GM18907 (cell line): ENCODE measurements around the gene RCN2.
"Not testable (repeated sequence)": the region's sequence is repeated elsewhere in the genome, so short reads cannot be mapped to it uniquely, and the experiment has no call there.

Experiments
- ATAC-seq: cut with Tn5 transposase; IDR thresholded peaks from one replicate; pipeline ENCODE4 v1.9.1; 2021; ENCODE audit warnings: mild to moderate bottlenecking, moderate library complexity; ENCODE audit not compliant: unreplicated experiment

Gene RCN2

GRCh38 chr15:76932135-76932966, 802 bp downstream of the RCN2 start:
- no peak for ATAC-seq

GRCh38 chr15:76935620-76936019, 4.1 kb downstream of the RCN2 start:
- no peak for ATAC-seq

GRCh38 chr15:76936671-76937070, 5.1 kb downstream of the RCN2 start:
- no peak for ATAC-seq

- no peak for ATAC-seq
Measured at GRCh38 chr15:76938752-76939151, 7.2 kb downstream of the RCN2 start.

GRCh38 chr15:76939715-76940114, 8.2 kb downstream of the RCN2 start:
- no peak for ATAC-seq

- ATAC-seq: no peak
Measured at GRCh38 chr15:76941636-76942035, 10.1 kb downstream of the RCN2 start.

- no peak for ATAC-seq
Measured at GRCh38 chr15:76942331-76942730, 10.8 kb downstream of the RCN2 start.

GRCh38 chr15:76945494-76946093, 14.0 kb downstream of the RCN2 start:
- no peak for ATAC-seq

- ATAC-seq: no peak
Measured at GRCh38 chr15:76947454-76947853, 15.9 kb downstream of the RCN2 start.

- ATAC-seq: no peak
Measured at GRCh38 chr15:76951220-76951619, 19.7 kb downstream of the RCN2 start.

- no peak for ATAC-seq
Measured at GRCh38 chr15:76953913-76954312, 22.4 kb downstream of the RCN2 start.

GRCh38 chr15:76954744-76955143, 23.2 kb downstream of the RCN2 start:
- ATAC-seq: no peak

GRCh38 chr15:76961268-76962011, 29.9 kb downstream of the RCN2 start:
- ATAC-seq: no peak

GRCh38 chr15:76962337-76963013, 30.9 kb downstream of the RCN2 start:
- no peak for ATAC-seq

GRCh38 chr15:76963596-76963995, 32.0 kb downstream of the RCN2 start:
- no peak for ATAC-seq

- no peak for ATAC-seq
Measured at GRCh38 chr15:76964157-76964556, 32.6 kb downstream of the RCN2 start.

- ATAC-seq: not testable (repeated sequence)
Measured at GRCh38 chr15:76966051-76966450, 34.5 kb downstream of the RCN2 start.

GRCh38 chr15:76967067-76967466, 35.5 kb downstream of the RCN2 start:
- no peak for ATAC-seq

- no peak for ATAC-seq
Measured at GRCh38 chr15:76968306-76968705, 36.8 kb downstream of the RCN2 start.

GRCh38 chr15:76972389-76973361, 41.1 kb downstream of the RCN2 start:
- no peak for ATAC-seq
